BLaER1 (cell line): ENCODE results near the gene TSPAN16.

Experiments
- H3K27ac ChIP-seq: shearing (Covaris generic); formaldehyde crosslinking; 2 replicates; pipeline ENCODE4 v1.8.1; 2022
- H3K27me3 ChIP-seq: shearing (Covaris generic); formaldehyde crosslinking; 2 replicates; pipeline ENCODE4 v1.8.1; 2022
- H3K36me3 ChIP-seq: shearing (Covaris generic); formaldehyde crosslinking; 2 replicates; pipeline ENCODE4 v1.8.1; 2022
- H3K4me1 ChIP-seq: shearing (Covaris generic); formaldehyde crosslinking; 2 replicates; pipeline ENCODE4 v1.8.1; 2022
- H3K4me2 ChIP-seq: shearing (Covaris generic); formaldehyde crosslinking; 2 replicates; pipeline ENCODE4 v1.8.1; 2022
- H3K4me3 ChIP-seq: shearing (Covaris generic); formaldehyde crosslinking; 2 replicates; pipeline ENCODE4 v1.8.1; 2022
- H3K9ac ChIP-seq: shearing (Covaris generic); formaldehyde crosslinking; 2 replicates; pipeline ENCODE4 v1.8.1; 2022
- H3K9me3 ChIP-seq: shearing (Covaris generic); formaldehyde crosslinking; 2 replicates; pipeline ENCODE4 v1.8.1; 2022
- H4K20me1 ChIP-seq: shearing (Covaris generic); formaldehyde crosslinking; 2 replicates; pipeline ENCODE4 v1.8.1; 2022
- Cebpa-rat ChIP-seq: shearing (Covaris generic); IDR thresholded peaks from 2 replicates; pipeline ENCODE4 v1.8.1; 2022

TSPAN16 gene

DNA sequence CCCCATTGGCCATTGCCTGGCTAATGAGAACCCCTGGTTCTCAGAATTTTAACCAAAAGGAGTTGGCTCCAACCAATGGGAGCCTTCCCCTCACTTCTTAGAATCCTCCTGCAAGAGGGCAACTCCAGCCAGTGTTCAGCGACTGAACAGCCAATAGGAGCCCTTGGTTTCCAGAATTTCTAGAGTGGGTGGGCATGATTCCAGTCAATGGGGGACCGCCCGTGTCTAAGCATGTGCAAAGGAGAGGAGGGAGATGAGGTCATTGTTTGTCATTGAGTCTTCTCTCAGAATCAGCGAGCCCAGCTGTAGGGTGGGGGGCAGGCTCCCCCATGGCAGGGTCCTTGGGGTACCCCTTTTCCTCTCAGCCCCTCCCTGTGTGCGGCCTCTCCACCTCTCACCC, 69.0 kb downstream of the TSPAN16 start:
- Histone ChIP-seq H3K9ac (no peak overlapping the region), H3K9me3 (no peaks in the 10 kb centered on the region), H3K4me2 (no peak overlapping the region), H3K27me3 (no peaks in the 10 kb centered on the region), H3K36me3 (peaks cover 16% of the 10 kb centered on the region; the same call in 1 of the 2 replicates), H3K4me1 (no peaks in the 10 kb centered on the region), H3K27ac (no peak overlapping the region), H4K20me1 (0 out of 2 replicates have a peak, but pooled peaks cover 6% of the 10 kb centered on the region), H3K4me3 (no peak overlapping the region)
- no peak for TF ChIP-seq Cebpa-rat
